Hepatocyte (in vitro differentiated cells): Measurements from ENCODE around the gene POFUT2. TPM values are rescaled to one million over a fixed set of nuclear protein-coding genes. Genes with fewer than 3 reads are reported as not detected.

Source experiments
- DNase-seq: peaks from one replicate; pipeline ENCODE4 v3.0.0-alpha.2; 2016; ENCODE audit warnings: low spot score
- H2AFZ ChIP-seq: fragments of 200-600 bp; sonication (generic); 2 replicates; pipeline ENCODE4 v1.6.0; 2016; ENCODE audit warnings: antibody characterized with exemption, mild to moderate bottlenecking
- H3K27ac ChIP-seq: fragments of 200-600 bp; sonication (generic); 2 replicates; pipeline ENCODE4 v1.5.1; 2016; ENCODE audit warnings: mild to moderate bottlenecking
- H3K27me3 ChIP-seq: fragments of 200-600 bp; sonication (generic); 2 replicates; pipeline ENCODE4 v1.6.1; 2016
- H3K36me3 ChIP-seq: fragments of 200-600 bp; sonication (generic); replicated peaks from 2 replicates; pipeline ENCODE4 v1.5.1; 2016; ENCODE audit warnings: low read depth; ENCODE audit not compliant: insufficient read depth
- H3K4me1 ChIP-seq: fragments of 200-600 bp; sonication (generic); 2 replicates; pipeline ENCODE4 v1.5.1; 2016; ENCODE audit warnings: mild to moderate bottlenecking, moderate library complexity; ENCODE audit not compliant: insufficient read depth
- H3K4me2 ChIP-seq: fragments of 200-600 bp; sonication (generic); 2 replicates; pipeline ENCODE4 v1.6.0; 2016
- H3K4me3 ChIP-seq: fragments of 200-600 bp; sonication (generic); 2 replicates; pipeline ENCODE4 v1.5.1; 2016; ENCODE audit warnings: mild to moderate bottlenecking
- H3K79me2 ChIP-seq: fragments of 200-600 bp; sonication (generic); 2 replicates; pipeline ENCODE4 v1.6.0; 2017; ENCODE audit warnings: mild to moderate bottlenecking
- H3K9me2 ChIP-seq: fragments of 200-600 bp; sonication (generic); replicated peaks from 2 replicates; pipeline ENCODE4 v1.6.0; 2017; ENCODE audit warnings: mild to moderate bottlenecking; ENCODE audit not compliant: insufficient read depth
- H3K9me3 ChIP-seq: fragments of 200-600 bp; sonication (generic); 2 replicates; pipeline ENCODE4 v1.5.1; 2016; ENCODE audit warnings: low read depth, mild to moderate bottlenecking
- H4K20me1 ChIP-seq: fragments of 200-600 bp; sonication (generic); 2 replicates; pipeline ENCODE4 v1.6.0; 2016; ENCODE audit warnings: mild to moderate bottlenecking; ENCODE audit not compliant: insufficient read depth, poor library complexity, severe bottlenecking
- CTCF ChIP-seq: fragments of 200-600 bp; sonication (generic); IDR thresholded peaks from 2 replicates; pipeline ENCODE4 v1.5.1; 2016; ENCODE audit warnings: antibody characterized with exemption, mild to moderate bottlenecking; ENCODE audit not compliant: poor library complexity
- EZH2 ChIP-seq: fragments of 200-600 bp; sonication (generic); IDR thresholded peaks from 2 replicates; pipeline ENCODE4 v1.6.1; 2016; ENCODE audit warnings: antibody characterized with exemption, mild to moderate bottlenecking, borderline replicate concordance
- EZH2phosphoT487 ChIP-seq: fragments of 200-600 bp; sonication (generic); IDR thresholded peaks from one replicate; pipeline ENCODE4 v1.6.1; 2018; ENCODE audit warnings: antibody characterized with exemption, mild to moderate bottlenecking, low read depth, moderate library complexity; ENCODE audit not compliant: unreplicated experiment, severe bottlenecking
- WGBS: methylation state at CpG from one replicate; pipeline ENCODE4 v1.1.6; 2016; ENCODE audit warnings: low lambda C conversion rate; ENCODE audit errors: missing lambda C conversion rate; 5-methylcytosine and 5-hydroxymethylcytosine counted together
- polyA plus RNA-seq: library from polyadenylated mRNA; unstranded; fragments of >200 nt; fragmentation: Nextera tagmentation; extraction: Ambion mirVana; gene quantifications from 2 replicates; pipeline ENCODE4 v1.2.1, GENCODE V29; 2016
- total RNA-seq: library from RNA; depleted of rRNA; stranded (reverse); fragments of >200 nt; gene quantifications from 2 replicates; pipeline ENCODE4 v1.2.3, GENCODE V29; 2014

Gene POFUT2
- total and polyA plus RNA-seq, 2 experiments from 2014 or later, result 30.7 to 57.7 TPM

- Histone ChIP-seq H2AFZ (no peak overlapping the region), H3K9me2 (no peaks in the 10 kb centered on the region), H3K4me1 (peaks cover 14% of the 10 kb centered on the region), H4K20me1 (no peaks in the 10 kb centered on the region), H3K27me3 (no peaks in the 10 kb centered on the region), H3K79me2 (peaks cover 20% of the 10 kb centered on the region), H3K4me2 (no peak overlapping the region), H3K27ac (no peak overlapping the region), H3K4me3 (no peak overlapping the region), H3K36me3 (no peaks in the 10 kb centered on the region), H3K9me3 (no peaks in the 10 kb centered on the region)
- over 99% methylated on average over 17 of the region's 20 CpGs for WGBS
- DNase-seq, result no peak
- TF ChIP-seq EZH2phosphoT487 (no peak), CTCF (no peak), EZH2 (no peak)
Observed at GRCh38 chr21:45301521-45302081, 13.9 kb upstream of the POFUT2 start.

GRCh38 chr21:45300786-45301520 lies 13.3 kb upstream of the POFUT2 start:
- WGBS, result 88% methylated on average over 36 of the region's 43 CpGs
- Histone ChIP-seq H3K27me3 (no peaks in the 10 kb centered on the region), H3K9me2 (no peaks in the 10 kb centered on the region), H3K9me3 (no peaks in the 10 kb centered on the region), H3K4me2 (no peak overlapping the region), H3K27ac (peak overlapping the region; percentile 83), H3K4me1 (peaks cover 14% of the 10 kb centered on the region), H4K20me1 (no peaks in the 10 kb centered on the region), H3K36me3 (no peaks in the 10 kb centered on the region), H2AFZ (no peak overlapping the region), H3K4me3 (no peak overlapping the region), H3K79me2 (peaks cover 23% of the 10 kb centered on the region)
- TF ChIP-seq EZH2phosphoT487, result no peak
- no peak for TF ChIP-seq EZH2
- TF ChIP-seq CTCF, result no peak
- DNase-seq, result no peak

- no peaks in the 10 kb centered on the region for H3K9me2 ChIP-seq
- H3K9me3 ChIP-seq, result no peaks in the 10 kb centered on the region
- peak overlapping the region; percentile 83 for H3K27ac ChIP-seq
- peaks cover 20% of the 10 kb centered on the region for H3K4me1 ChIP-seq
- no peaks in the 10 kb centered on the region for H3K27me3 ChIP-seq
- no peaks in the 10 kb centered on the region for H4K20me1 ChIP-seq
- H3K79me2 ChIP-seq, result peaks cover 25% of the 10 kb centered on the region
- no peak overlapping the region for H3K4me3 ChIP-seq
- no peaks in the 10 kb centered on the region for H3K36me3 ChIP-seq
- 79% methylated on average over 34 of the region's 34 CpGs for WGBS
- DNase-seq, result no peak
- no peak overlapping the region for H2AFZ ChIP-seq
- no peak for TF ChIP-seq EZH2phosphoT487
- TF ChIP-seq CTCF, result no peak
- peak overlapping the region; percentile 48 for H3K4me2 ChIP-seq
Observed at GRCh38 chr21:45299864-45300785, 12.4 kb upstream of the POFUT2 start.
